HepG2 (cell line): ENCODE data around the gene FGD2. TPM values are rescaled to one million over a fixed set of nuclear protein-coding genes. Genes with fewer than 3 reads are reported as not detected.

Source experiments
- ARNTL ChIP-seq: sonication (generic); formaldehyde crosslinking; IDR thresholded peaks from 2 replicates; pipeline ENCODE4 v1.4.0; 2020; ENCODE audit warnings: mild to moderate bottlenecking, missing genetic modification reagents
- CEBPG ChIP-seq: IDR thresholded peaks from 2 replicates; pipeline ENCODE4 v1.6.1; 2016
- CREM ChIP-seq, 2 experiments: sonication (generic) in 1 of 2; formaldehyde crosslinking in 1 of 2; IDR thresholded peaks; 2 replicates each; pipeline versions ENCODE4 v1.4.0 to v1.6.1; 2016 to 2020; ENCODE audit warnings: antibody characterized with exemption in 1 of 2, mild to moderate bottlenecking in 1 of 2, missing genetic modification reagents in 1 of 2
- HMGA1 ChIP-seq: sonication (generic); formaldehyde crosslinking; conservative IDR thresholded peaks from 2 replicates; pipeline ENCODE4 v1.4.0; 2020; ENCODE audit warnings: missing genetic modification reagents
- JDP2 ChIP-seq: sonication (generic); formaldehyde crosslinking; IDR thresholded peaks from 2 replicates; pipeline ENCODE4 v1.8.1; 2022; ENCODE audit warnings: missing genetic modification reagents, borderline replicate concordance
- PAXIP1 ChIP-seq: sonication (generic); formaldehyde crosslinking; conservative IDR thresholded peaks from 2 replicates; pipeline ENCODE4 v1.4.0; 2020; ENCODE audit warnings: mild to moderate bottlenecking, missing genetic modification reagents, moderate library complexity
- PRPF4 ChIP-seq: fragments of 200-400 bp; formaldehyde crosslinking; IDR thresholded peaks from 2 replicates; pipeline ENCODE4 v1.6.1; 2016; ENCODE audit warnings: low read length, low read depth; ENCODE audit not compliant: poor library complexity, severe bottlenecking
- SALL2 ChIP-seq: sonication (generic); formaldehyde crosslinking; IDR thresholded peaks from 2 replicates; pipeline ENCODE4 v1.8.1; 2023; ENCODE audit warnings: mild to moderate bottlenecking, missing genetic modification reagents, inconsistent platforms
- TAF1 ChIP-seq: sonication (generic); formaldehyde crosslinking; IDR thresholded peaks from 2 replicates; pipeline ENCODE4 v1.4.0; 2020; ENCODE audit warnings: missing genetic modification reagents
- ZFYVE20 ChIP-seq: sonication (generic); formaldehyde crosslinking; IDR thresholded peaks from 2 replicates; pipeline ENCODE4 v1.8.0; 2023; ENCODE audit warnings: low read depth, mild to moderate bottlenecking, moderate library complexity, missing genetic modification reagents, borderline replicate concordance
- ZMYM4 ChIP-seq: sonication (generic); formaldehyde crosslinking; IDR thresholded peaks from 2 replicates; pipeline ENCODE4 v1.8.1; 2023; ENCODE audit warnings: mild to moderate bottlenecking, missing genetic modification reagents
- ZNF468 ChIP-seq: sonication (generic); formaldehyde crosslinking; IDR thresholded peaks from 2 replicates; pipeline ENCODE4 v1.8.0; 2022; ENCODE audit warnings: mild to moderate bottlenecking, moderate library complexity, missing genetic modification reagents
- ZNF558 ChIP-seq: sonication (generic); formaldehyde crosslinking; IDR thresholded peaks from 2 replicates; pipeline ENCODE4 v1.9.0; 2022; ENCODE audit warnings: mild to moderate bottlenecking, missing genetic modification reagents, borderline replicate concordance
- ZSCAN12 ChIP-seq: sonication (generic); formaldehyde crosslinking; IDR thresholded peaks from 2 replicates; pipeline ENCODE4 v1.9.0; 2021; ENCODE audit warnings: mild to moderate bottlenecking, missing genetic modification reagents
- polyA plus RNA-seq, 8 experiments: library from polyadenylated mRNA; depleted of rRNA in 3 of 8; stranded (reverse) in 7 of 8; unstranded in 1 of 8; fragments of >200 nt; fragmentation: Illumina TruSeq in 4 of 8; extraction: Trizol in 4 of 8; gene quantifications; 2 replicates each; pipeline versions ENCODE4 v1.2.1 to v1.2.3, GENCODE V29; 2011 to 2016; ENCODE audit warnings: low read depth in 4 of 8, missing spikeins in 1 of 8, mixed read lengths in 1 of 8; ENCODE audit not compliant: insufficient read depth in 1 of 8
- total RNA-seq, 5 experiments: library from RNA; depleted of rRNA; stranded (reverse); fragments of >200 nt; fragmentation: Illumina TruSeq; extraction: Trizol; gene quantifications; 2 replicates each; pipeline ENCODE4 v1.2.3, GENCODE V29; 2016; ENCODE audit warnings: low read depth in 1 of 5
- TF ChIP-seq, protein P1 (sequence below): sonication (generic); formaldehyde crosslinking; IDR thresholded peaks from 2 replicates; pipeline ENCODE4 v1.8.0; 2022; ENCODE audit warnings: missing genetic modification reagents, mild to moderate bottlenecking, borderline replicate concordance
- TF ChIP-seq, protein P2 (sequence below): sonication (generic); formaldehyde crosslinking; IDR thresholded peaks from 2 replicates; pipeline ENCODE4 v1.4.0; 2020; ENCODE audit warnings: missing genetic modification reagents
- TF ChIP-seq, protein P3 (sequence below): sonication (generic); formaldehyde crosslinking; IDR thresholded peaks from 2 replicates; pipeline ENCODE4 v1.8.0; 2022; ENCODE audit warnings: mild to moderate bottlenecking, missing genetic modification reagents, moderate library complexity
- TF ChIP-seq, protein P4 (sequence below): sonication (generic); formaldehyde crosslinking; IDR thresholded peaks from 2 replicates; pipeline ENCODE4 v1.5.1; 2020; ENCODE audit warnings: mild to moderate bottlenecking, missing genetic modification reagents, borderline replicate concordance

Gene FGD2
- total and polyA plus RNA-seq, 2 of the 13 experiments (the other 11 are each of a cell fraction or from before 2014, with no cell fraction given), result not detected

- TF ChIP-seq, protein P1, sequence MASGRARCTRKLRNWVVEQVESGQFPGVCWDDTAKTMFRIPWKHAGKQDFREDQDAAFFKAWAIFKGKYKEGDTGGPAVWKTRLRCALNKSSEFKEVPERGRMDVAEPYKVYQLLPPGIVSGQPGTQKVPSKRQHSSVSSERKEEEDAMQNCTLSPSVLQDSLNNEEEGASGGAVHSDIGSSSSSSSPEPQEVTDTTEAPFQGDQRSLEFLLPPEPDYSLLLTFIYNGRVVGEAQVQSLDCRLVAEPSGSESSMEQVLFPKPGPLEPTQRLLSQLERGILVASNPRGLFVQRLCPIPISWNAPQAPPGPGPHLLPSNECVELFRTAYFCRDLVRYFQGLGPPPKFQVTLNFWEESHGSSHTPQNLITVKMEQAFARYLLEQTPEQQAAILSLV (CRISPR knock-in tag), result peak; percentile 98; the same call in 1 of the 2 replicates
- peak; percentile 87 for TF ChIP-seq ZMYM4 (CRISPR knock-in tag)
- peak; percentile 34; the same call in 1 of the 2 replicates for TF ChIP-seq PAXIP1
- no peak; the same call in 1 of the 2 replicates for TF ChIP-seq ZNF558 (CRISPR knock-in tag)
- TF ChIP-seq, protein P2, sequence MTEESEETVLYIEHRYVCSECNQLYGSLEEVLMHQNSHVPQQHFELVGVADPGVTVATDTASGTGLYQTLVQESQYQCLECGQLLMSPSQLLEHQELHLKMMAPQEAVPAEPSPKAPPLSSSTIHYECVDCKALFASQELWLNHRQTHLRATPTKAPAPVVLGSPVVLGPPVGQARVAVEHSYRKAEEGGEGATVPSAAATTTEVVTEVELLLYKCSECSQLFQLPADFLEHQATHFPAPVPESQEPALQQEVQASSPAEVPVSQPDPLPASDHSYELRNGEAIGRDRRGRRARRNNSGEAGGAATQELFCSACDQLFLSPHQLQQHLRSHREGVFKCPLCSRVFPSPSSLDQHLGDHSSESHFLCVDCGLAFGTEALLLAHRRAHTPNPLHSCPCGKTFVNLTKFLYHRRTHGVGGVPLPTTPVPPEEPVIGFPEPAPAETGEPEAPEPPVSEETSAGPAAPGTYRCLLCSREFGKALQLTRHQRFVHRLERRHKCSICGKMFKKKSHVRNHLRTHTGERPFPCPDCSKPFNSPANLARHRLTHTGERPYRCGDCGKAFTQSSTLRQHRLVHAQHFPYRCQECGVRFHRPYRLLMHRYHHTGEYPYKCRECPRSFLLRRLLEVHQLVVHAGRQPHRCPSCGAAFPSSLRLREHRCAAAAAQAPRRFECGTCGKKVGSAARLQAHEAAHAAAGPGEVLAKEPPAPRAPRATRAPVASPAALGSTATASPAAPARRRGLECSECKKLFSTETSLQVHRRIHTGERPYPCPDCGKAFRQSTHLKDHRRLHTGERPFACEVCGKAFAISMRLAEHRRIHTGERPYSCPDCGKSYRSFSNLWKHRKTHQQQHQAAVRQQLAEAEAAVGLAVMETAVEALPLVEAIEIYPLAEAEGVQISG (CRISPR knock-in tag), result peak; percentile 85
- TF ChIP-seq JDP2 (CRISPR knock-in tag), result no peak
- TF ChIP-seq PRPF4, result no peak
- peak; percentile 71 for TF ChIP-seq ARNTL (CRISPR knock-in tag)
- TF ChIP-seq, protein P3, sequence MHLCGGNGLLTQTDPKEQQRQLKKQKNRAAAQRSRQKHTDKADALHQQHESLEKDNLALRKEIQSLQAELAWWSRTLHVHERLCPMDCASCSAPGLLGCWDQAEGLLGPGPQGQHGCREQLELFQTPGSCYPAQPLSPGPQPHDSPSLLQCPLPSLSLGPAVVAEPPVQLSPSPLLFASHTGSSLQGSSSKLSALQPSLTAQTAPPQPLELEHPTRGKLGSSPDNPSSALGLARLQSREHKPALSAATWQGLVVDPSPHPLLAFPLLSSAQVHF (CRISPR knock-in tag), result peak; percentile 69; the same call in 1 of the 2 replicates
- TF ChIP-seq CEBPG (CRISPR knock-in tag), result no peak; the same call in 1 of the 2 replicates
- TF ChIP-seq ZNF468 (CRISPR knock-in tag), result 0 out of 2 replicates have a peak, but pooled peaks have one; percentile 92
- no peak for TF ChIP-seq HMGA1
- TF ChIP-seq TAF1 (CRISPR knock-in tag), result peak; percentile 62
- no peak for TF ChIP-seq ZSCAN12
- TF ChIP-seq, protein P4, sequence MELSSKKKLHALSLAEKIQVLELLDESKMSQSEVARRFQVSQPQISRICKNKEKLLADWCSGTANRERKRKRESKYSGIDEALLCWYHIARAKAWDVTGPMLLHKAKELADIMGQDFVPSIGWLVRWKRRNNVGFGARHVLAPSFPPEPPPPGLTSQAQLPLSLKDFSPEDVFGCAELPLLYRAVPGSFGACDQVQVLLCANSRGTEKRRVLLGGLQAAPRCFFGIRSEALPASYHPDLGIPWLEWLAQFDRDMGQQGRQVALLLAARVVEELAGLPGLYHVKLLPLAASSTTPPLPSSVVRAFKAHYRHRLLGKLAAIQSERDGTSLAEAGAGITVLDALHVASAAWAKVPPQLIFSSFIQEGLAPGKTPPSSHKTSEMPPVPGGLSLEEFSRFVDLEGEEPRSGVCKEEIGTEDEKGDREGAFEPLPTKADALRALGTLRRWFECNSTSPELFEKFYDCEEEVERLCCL (CRISPR knock-in tag), result no peak
- TF ChIP-seq ZFYVE20, result no peak
- TF ChIP-seq SALL2 (CRISPR knock-in tag), result no peak
- no peak; the same call in 1 of the 2 replicates for TF ChIP-seq CREM (IDR thresholded peaks at IDR 0.05)
- no peak for TF ChIP-seq CREM (CRISPR knock-in tag; IDR thresholded peaks at IDR 0.05)
Measured at GRCh38 chr6:36985808-36986703, 19.4 kb upstream of the FGD2 start, which contains the start of gene MTCH1 (continued).
